ENCODE measurements around the gene NDUFS4. TPM values are rescaled to one million over a fixed set of nuclear protein-coding genes. Genes with fewer than 3 reads are reported as not detected.
"Not testable (repeated sequence)": the region's sequence is repeated elsewhere in the genome, so short reads cannot be mapped to it uniquely, and the experiment has no call there.

NDUFS4 gene
- total RNA-seq: 100 to 1,000 TPM in 2 of 4 donors, 10 to 100 TPM in 2; 78.5 to 120 (median 90.3) TPM

- H3K9me3 ChIP-seq: no peaks in the 10 kb centered on the region
- intact Hi-C loops (cut with DNase I): no loop called here
- H3K4me3 ChIP-seq: peak within 1 kb of the TSS; percentile 71 to 81 (median 76)
- DNase-seq (ENCODE audit: extremely low spot score): peak; percentile 94
- H3K27me3 ChIP-seq: no peaks in the 10 kb centered on the region
- peak within 1 kb of the TSS; percentile 80 to 87 (median 84) for H3K27ac ChIP-seq (replicated peaks in 1 of 4)
- H3K36me3 ChIP-seq: no peaks in the 10 kb centered on the region
- peaks cover 25 to 46% (median 41%) of the 10 kb centered on the region in 4 donors for H3K4me1 ChIP-seq
- TF ChIP-seq CTCF (IDR thresholded peaks at IDR 0.05) (peak; percentile 5 to 11 (median 7)), POLR2AphosphoS5 (IDR thresholded peaks at IDR 0.05) (peak; percentile 88 to 89), POLR2A (IDR thresholded peaks at IDR 0.05; ENCODE audit: low read depth) (no peak), EP300 (IDR thresholded peaks at IDR 0.05) (no peak)
- WGBS: 3% methylated on average over 14 of the region's 30 CpGs
Observed at GRCh38 chr5:53560506-53561191, at the start of gene NDUFS4. Gene NDUFS4 (plus strand): TSS chr5:53560639. CDS start chr5:53560663, 24 bp downstream.

DNA sequence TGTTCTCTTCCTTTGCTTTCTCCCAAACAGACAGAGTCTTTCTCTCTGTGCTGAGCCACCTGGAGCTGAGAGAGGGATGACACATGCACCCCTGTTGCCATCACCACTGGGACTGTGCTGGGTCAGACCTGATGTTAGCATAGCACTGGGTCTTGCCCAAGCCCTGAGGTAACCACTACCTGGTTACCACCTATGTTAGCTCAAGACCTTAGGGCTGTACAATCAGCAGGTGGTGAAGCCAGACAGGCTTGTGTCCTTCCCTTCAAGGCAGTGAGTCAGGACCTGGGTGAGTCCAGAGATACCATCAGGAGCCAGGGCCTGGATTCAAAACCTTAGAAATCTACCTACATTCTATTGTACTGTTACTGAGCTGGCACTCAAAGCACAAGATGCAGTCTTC, 47.9 kb upstream of the NDUFS4 start:
- intact Hi-C loops (cut with DNase I): no loop called here
- Histone ChIP-seq H3K27me3 (no peaks in the 10 kb centered on the region), H3K36me3 (no peaks in the 10 kb centered on the region), H3K4me1 (no peaks in the 10 kb centered on the region), H3K9me3 (peaks cover 0 to 16% (median 14%) of the 10 kb centered on the region in 4 donors), H3K27ac (replicated peaks in 1 of 4) (no peak overlapping the region), H3K4me3 (no peak overlapping the region)
- no peak for DNase-seq (ENCODE audit: extremely low spot score)
- TF ChIP-seq CTCF (IDR thresholded peaks at IDR 0.05): no peak
- TF ChIP-seq EP300 (IDR thresholded peaks at IDR 0.05): no peak
- no peak for TF ChIP-seq POLR2AphosphoS5 (IDR thresholded peaks at IDR 0.05)
- TF ChIP-seq POLR2A (IDR thresholded peaks at IDR 0.05; ENCODE audit: low read depth): no peak

DNA sequence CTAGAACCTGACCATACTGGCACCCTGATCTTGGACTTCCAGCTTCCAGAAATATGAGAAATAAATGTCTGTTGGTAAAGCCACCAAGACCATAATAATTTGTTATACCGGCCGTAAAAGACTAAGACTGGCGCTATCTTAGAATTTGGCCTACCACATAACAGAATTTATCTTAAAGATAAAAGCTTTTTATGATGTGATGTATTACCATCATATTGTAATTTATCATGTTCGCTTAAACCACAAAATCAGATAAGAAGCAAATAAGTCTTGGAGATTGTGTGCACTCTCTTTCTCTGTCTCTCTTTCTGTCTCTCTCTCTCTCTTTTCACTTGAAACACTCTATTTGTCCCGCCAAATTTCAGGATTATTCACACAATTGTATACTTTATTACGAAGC, 44.5 kb upstream of the NDUFS4 start:
- 90% methylated on average over 6 of the region's 6 CpGs for WGBS
- intact Hi-C loops (cut with DNase I): no loop called here
- Histone ChIP-seq H3K9me3 (peaks cover 0 to 12% (median 7%) of the 10 kb centered on the region in 4 donors), H3K27me3 (no peaks in the 10 kb centered on the region), H3K36me3 (no peaks in the 10 kb centered on the region), H3K27ac (replicated peaks in 1 of 4) (no peak overlapping the region), H3K4me3 (no peak overlapping the region), H3K4me1 (no peaks in the 10 kb centered on the region)
- TF ChIP-seq POLR2AphosphoS5 (IDR thresholded peaks at IDR 0.05) (no peak), EP300 (IDR thresholded peaks at IDR 0.05) (no peak), CTCF (IDR thresholded peaks at IDR 0.05) (no peak), POLR2A (IDR thresholded peaks at IDR 0.05; ENCODE audit: low read depth) (no peak)
- no peak for DNase-seq (ENCODE audit: extremely low spot score)

DNA sequence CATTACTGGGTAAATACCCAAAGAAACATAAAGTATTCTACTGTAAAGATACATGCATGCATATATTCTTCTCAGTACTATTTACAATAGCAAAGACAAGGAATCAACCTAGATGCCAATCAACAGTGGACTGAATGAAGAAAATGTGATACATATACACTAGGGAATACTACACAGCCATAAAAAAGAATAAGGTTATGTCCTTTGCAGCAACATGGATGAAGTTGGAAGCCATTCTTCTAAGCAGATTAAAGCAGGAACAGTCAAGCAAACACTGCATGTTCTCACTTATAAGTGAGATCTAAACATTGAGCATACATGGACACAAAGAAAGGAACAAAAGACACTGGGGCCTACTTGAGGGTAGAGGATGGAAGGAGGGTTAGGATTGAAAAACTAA, 39.6 kb upstream of the NDUFS4 start:
- Histone ChIP-seq H3K27ac (replicated peaks in 1 of 4) (no peak overlapping the region), H3K27me3 (no peaks in the 10 kb centered on the region), H3K4me1 (no peaks in the 10 kb centered on the region), H3K4me3 (no peak overlapping the region), H3K9me3 (peaks cover 0 to 8% (median 2%) of the 10 kb centered on the region in 4 donors), H3K36me3 (no peaks in the 10 kb centered on the region)
- no peak for DNase-seq (ENCODE audit: extremely low spot score)
- intact Hi-C loops (cut with DNase I): no loop called here
- TF ChIP-seq POLR2AphosphoS5 (IDR thresholded peaks at IDR 0.05) (no peak), POLR2A (IDR thresholded peaks at IDR 0.05; ENCODE audit: low read depth) (no peak), EP300 (IDR thresholded peaks at IDR 0.05) (no peak), CTCF (IDR thresholded peaks at IDR 0.05) (no peak)

- no peak for DNase-seq (ENCODE audit: extremely low spot score)
- Histone ChIP-seq H3K4me3 (no peak overlapping the region), H3K36me3 (no peaks in the 10 kb centered on the region), H3K4me1 (no peaks in the 10 kb centered on the region), H3K27me3 (no peaks in the 10 kb centered on the region), H3K9me3 (no peaks in the 10 kb centered on the region), H3K27ac (replicated peaks in 1 of 4) (no peak overlapping the region)
- TF ChIP-seq EP300 (IDR thresholded peaks at IDR 0.05) (no peak), CTCF (IDR thresholded peaks at IDR 0.05) (no peak), POLR2A (IDR thresholded peaks at IDR 0.05; ENCODE audit: low read depth) (no peak)
- 86% methylated on average over 1 of the region's 1 CpG for WGBS
- intact Hi-C loops (cut with DNase I): no loop called here
Observed at GRCh38 chr5:53537711-53538110, 22.7 kb upstream of the NDUFS4 start.

- H3K4me3 ChIP-seq; H3K9me3 ChIP-seq; H3K36me3 ChIP-seq; H3K4me1 ChIP-seq; intact Hi-C loops (cut with DNase I); H3K27me3 ChIP-seq; DNase-seq (ENCODE audit: extremely low spot score); H3K27ac ChIP-seq (replicated peaks in 1 of 4): not testable (repeated sequence)
- 96% methylated on average over 7 of the region's 7 CpGs for WGBS
Observed at GRCh38 chr5:53540739-53541138, 19.7 kb upstream of the NDUFS4 start.

Measured in esophagus muscularis mucosa (tissue), 4 donors.